SK-N-SH (cell line): ENCODE measurements around the gene LMBR1L. TPM values are rescaled to one million over a fixed set of nuclear protein-coding genes. Genes with fewer than 3 reads are reported as not detected.

ENCODE experiments used
- CTCF ChIA-PET: fragments of 300-600, 350-600 bp; formaldehyde crosslinking; extraction: SDS; loops from one replicate; lab custom pipeline; 2021; lab: Yijun Ruan, JAX
- POLR2A ChIA-PET: fragments of 350-600 bp; sonication (Branson Sonifier 250); formaldehyde crosslinking; extraction: SDS; loops from one replicate; lab custom pipeline; 2020; ENCODE audit warnings: antibody characterized with exemption, inconsistent platforms; lab: Yijun Ruan, JAX
- DNase-seq: peaks from one replicate; pipeline ENCODE4 v3.0.0; 2012
- H2AFZ ChIP-seq: fragments of 200-600 bp; sonication (generic); 2 replicates; pipeline ENCODE4 v1.8.1; 2016; ENCODE audit warnings: antibody characterized with exemption, mild to moderate bottlenecking, low read depth
- H3F3A ChIP-seq: fragments of 200-600 bp; sonication (generic); replicated peaks from 2 replicates; pipeline ENCODE3; 2016; ENCODE audit warnings: antibody characterized with exemption, mild to moderate bottlenecking; ENCODE audit not compliant: insufficient read depth
- H3K27ac ChIP-seq, 2 experiments: fragments of 200-500 bp in 1 of 2; fragments of 200-600 bp in 1 of 2; sonication (Bioruptor generic) in 1 of 2; sonication (generic), shearing (Covaris generic) in 1 of 2; 2 replicates each; pipeline versions ENCODE4 v1.5.1 to v1.6.1; 2014 to 2016; ENCODE audit warnings: low read depth in 2 of 2, inconsistent platforms in 1 of 2, low read length in 1 of 2, mild to moderate bottlenecking in 1 of 2, mixed read lengths in 1 of 2
- H3K27me3 ChIP-seq: fragments of 200-600 bp; sonication (generic), shearing (Covaris generic); 2 replicates; pipeline ENCODE4 v1.6.1; 2016; ENCODE audit warnings: mixed run types; ENCODE audit not compliant: insufficient read depth
- H3K36me3 ChIP-seq, 2 experiments: fragments of 200-500 bp in 1 of 2; fragments of 200-600 bp in 1 of 2; sonication (Bioruptor generic) in 1 of 2; sonication (generic) in 1 of 2; replicated peaks in 1 of 2; 2 replicates each; pipeline versions ENCODE3 to v1.5.1; 2014 to 2016; ENCODE audit warnings: low read length in 1 of 2, mild to moderate bottlenecking in 1 of 2; ENCODE audit not compliant: insufficient read depth in 2 of 2, control insufficient read depth in 1 of 2
- H3K4me1 ChIP-seq, 2 experiments: fragments of 200-500 bp in 1 of 2; fragments of 200-600 bp in 1 of 2; sonication (Bioruptor generic) in 1 of 2; sonication (generic), shearing (Covaris generic) in 1 of 2; 2 replicates each; pipeline versions ENCODE4 v1.5.1 to v1.6.1; 2014 to 2016; ENCODE audit warnings: low read depth in 1 of 2, low read length in 1 of 2, mixed run types in 1 of 2; ENCODE audit not compliant: insufficient read depth in 2 of 2, control insufficient read depth in 1 of 2
- H3K4me2 ChIP-seq: fragments of 200-600 bp; sonication (generic), shearing (Covaris generic); 2 replicates; pipeline ENCODE4 v1.6.1; 2017; ENCODE audit warnings: mixed run types
- H3K4me3 ChIP-seq, 2 experiments: fragments of 200-500 bp in 1 of 2; fragments of 200-600 bp in 1 of 2; sonication (Bioruptor generic) in 1 of 2; sonication (generic), shearing (Covaris generic) in 1 of 2; 2 replicates each; pipeline versions ENCODE4 v1.5.1 to v1.8.1; 2014 to 2016; ENCODE audit warnings: low read depth in 2 of 2, inconsistent platforms in 1 of 2, low read length in 1 of 2, mild to moderate bottlenecking in 1 of 2, mixed read lengths in 1 of 2, moderate library complexity in 1 of 2
- H3K79me2 ChIP-seq: fragments of 200-600 bp; sonication (generic); 2 replicates; pipeline ENCODE4 v1.8.1; 2017; ENCODE audit warnings: mild to moderate bottlenecking; ENCODE audit not compliant: insufficient read depth
- H3K9ac ChIP-seq: fragments of 200-600 bp; sonication (generic); 2 replicates; pipeline ENCODE4 v1.6.1; 2017; ENCODE audit warnings: mixed run types
- H3K9me2 ChIP-seq: fragments of 200-600 bp; sonication (generic); 2 replicates; pipeline ENCODE4 v1.6.1; 2017; ENCODE audit warnings: mixed run types
- H3K9me3 ChIP-seq: fragments of 200-600 bp; sonication (generic); 2 replicates; pipeline ENCODE4 v1.6.1; 2017; ENCODE audit warnings: mixed run types, mild to moderate bottlenecking, moderate library complexity
- H4K20me1 ChIP-seq: fragments of 200-600 bp; sonication (generic); 2 replicates; pipeline ENCODE4 v1.6.1; 2017; ENCODE audit warnings: mild to moderate bottlenecking, mixed run types; ENCODE audit not compliant: insufficient read depth
- ELF1 ChIP-seq: IDR thresholded peaks from 2 replicates; pipeline ENCODE4 v1.4.0; 2012
- EP300 ChIP-seq, 2 experiments: IDR thresholded peaks; 2 replicates each; pipeline versions ENCODE4 v1.4.0 to v1.6.1; 2012; ENCODE audit warnings: borderline replicate concordance in 1 of 2, low read depth in 1 of 2, low read length in 1 of 2
- FOXM1 ChIP-seq: IDR thresholded peaks from 2 replicates; pipeline ENCODE4 v1.4.0; 2012; ENCODE audit warnings: low read depth, mild to moderate bottlenecking
- GATA2 ChIP-seq: sonication (generic); formaldehyde crosslinking; IDR thresholded peaks from 2 replicates; pipeline ENCODE4 v1.5.0; 2020; ENCODE audit warnings: mild to moderate bottlenecking, missing genetic modification reagents
- JUND ChIP-seq: IDR thresholded peaks from 2 replicates; pipeline ENCODE4 v1.4.0; 2012
- MEF2A ChIP-seq: IDR thresholded peaks from 2 replicates; pipeline ENCODE4 v1.4.0; 2012; ENCODE audit warnings: low read depth, borderline replicate concordance
- NFIC ChIP-seq: IDR thresholded peaks from 2 replicates; pipeline ENCODE4 v1.4.0; 2012; ENCODE audit warnings: borderline replicate concordance
- NRF1 ChIP-seq: IDR thresholded peaks from 2 replicates; pipeline ENCODE4 v1.6.1; 2012; ENCODE audit warnings: low read depth, mild to moderate bottlenecking, low read length
- RCOR1 ChIP-seq: fragments of 150-350 bp; IDR thresholded peaks from 2 replicates; pipeline ENCODE4 v1.6.1; 2017; ENCODE audit warnings: antibody characterized with exemption, low read length
- RFX5 ChIP-seq: IDR thresholded peaks from 2 replicates; pipeline ENCODE4 v1.6.1; 2012; ENCODE audit warnings: mild to moderate bottlenecking, improper control_type of control experiment, low read length
- RXRA ChIP-seq: IDR thresholded peaks from 2 replicates; pipeline ENCODE4 v1.4.0; 2012; ENCODE audit warnings: low read depth, mild to moderate bottlenecking, borderline replicate concordance
- SMC3 ChIP-seq: IDR thresholded peaks from 2 replicates; pipeline ENCODE4 v1.6.1; 2012; ENCODE audit warnings: low read depth, low read length, improper control_type of control experiment
- TAF1 ChIP-seq: IDR thresholded peaks from 2 replicates; pipeline ENCODE4 v1.6.1; 2012; ENCODE audit warnings: low read depth, mild to moderate bottlenecking, low read length, moderate library complexity, borderline replicate concordance
- TCF12 ChIP-seq: IDR thresholded peaks from 2 replicates; pipeline ENCODE4 v1.4.0; 2012
- YY1 ChIP-seq: IDR thresholded peaks from 2 replicates; pipeline ENCODE4 v1.4.0; 2012; ENCODE audit warnings: low read depth, mild to moderate bottlenecking
- WGBS: methylation state at CpG from one replicate; pipeline ENCODE4 v1.1.6; 2017; ENCODE audit warnings: low lambda C conversion rate; 5-methylcytosine and 5-hydroxymethylcytosine counted together
- polyA plus RNA-seq, 3 experiments: library from polyadenylated mRNA; depleted of rRNA; stranded (reverse); fragments of >200 nt; gene quantifications; 2 replicates each; pipeline ENCODE4 v1.2.3, GENCODE V29; 2012
- TF ChIP-seq, protein P1 (sequence below): fragments of 150-350 bp; IDR thresholded peaks from 2 replicates; pipeline ENCODE4 v1.6.1; 2017; ENCODE audit warnings: antibody characterized with exemption, low read length, low read depth, borderline replicate concordance
- TF ChIP-seq, protein P2 (sequence below): fragments of 200-600 bp; sonication (generic); IDR thresholded peaks from 2 replicates; pipeline ENCODE4 v1.6.1; 2017; ENCODE audit warnings: antibody characterized with exemption, mild to moderate bottlenecking, moderate library complexity
- TF ChIP-seq, protein P3 (sequence below): IDR thresholded peaks from 2 replicates; pipeline ENCODE4 v1.6.1; 2012; ENCODE audit warnings: mild to moderate bottlenecking, low read depth, low read length, moderate library complexity

LMBR1L gene
- polyA plus RNA-seq, 1 of the 3 experiments (the other 2 are of a cell fraction) = 61.4 TPM

DNA sequence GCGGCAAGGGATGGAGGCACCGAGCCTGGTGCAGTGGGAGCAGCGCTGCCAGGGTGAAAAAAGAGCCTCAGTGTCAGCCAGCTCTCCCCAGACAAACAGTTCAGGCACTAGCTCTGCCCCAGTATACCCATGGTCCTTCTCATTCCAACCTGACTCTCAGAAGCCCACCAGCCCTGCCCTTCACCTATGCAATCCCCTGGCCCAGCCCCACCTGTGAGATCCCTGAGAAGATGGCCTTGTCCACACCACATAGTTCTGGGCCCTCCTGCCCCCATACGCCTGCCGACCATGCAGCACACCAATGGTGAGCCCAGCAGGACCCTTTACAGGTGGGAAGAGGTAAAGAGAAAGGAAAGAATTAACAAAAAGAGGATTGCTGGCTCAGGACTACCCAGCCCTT is 56.6 kb downstream of the LMBR1L start:
- WGBS = 93% methylated on average over 4 of the region's 5 CpGs
- H4K20me1 ChIP-seq = peaks cover 80% of the 10 kb centered on the region
- no peak overlapping the region for H2AFZ ChIP-seq
- peaks cover 24 to 35% of the 10 kb centered on the region in 2 experiments for H3K4me1 ChIP-seq
- CTCF ChIA-PET = interaction anchor here (1.0 to 8.1 kb wide), 4 partner anchors 9 to 66 kb away, joined by 3 to 49 read pairs (median 4); no protein-coding TSS in a partner anchor
- H3K9me2 ChIP-seq = no peaks in the 10 kb centered on the region
- H3K4me3 ChIP-seq = no peak overlapping the region
- H3K9ac ChIP-seq = no peak overlapping the region
- H3K27ac ChIP-seq = no peak overlapping the region
- no peak overlapping the region for H3K4me2 ChIP-seq
- H3K27me3 ChIP-seq = no peaks in the 10 kb centered on the region
- H3K36me3 ChIP-seq = peaks cover 25 to 59% of the 10 kb centered on the region in 2 experiments
- TF ChIP-seq NFIC = no peak
- no peak for TF ChIP-seq TAF1
- no peak for TF ChIP-seq RFX5
- TF ChIP-seq SMC3 = no peak
- TF ChIP-seq FOXM1 = no peak
- TF ChIP-seq, protein P1, sequence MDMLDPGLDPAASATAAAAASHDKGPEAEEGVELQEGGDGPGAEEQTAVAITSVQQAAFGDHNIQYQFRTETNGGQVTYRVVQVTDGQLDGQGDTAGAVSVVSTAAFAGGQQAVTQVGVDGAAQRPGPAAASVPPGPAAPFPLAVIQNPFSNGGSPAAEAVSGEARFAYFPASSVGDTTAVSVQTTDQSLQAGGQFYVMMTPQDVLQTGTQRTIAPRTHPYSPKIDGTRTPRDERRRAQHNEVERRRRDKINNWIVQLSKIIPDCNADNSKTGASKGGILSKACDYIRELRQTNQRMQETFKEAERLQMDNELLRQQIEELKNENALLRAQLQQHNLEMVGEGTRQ = no peak
- TF ChIP-seq GATA2 = no peak
- no peak for TF ChIP-seq TCF12
- no peak for TF ChIP-seq YY1
- TF ChIP-seq JUND = no peak
- no peak for TF ChIP-seq NRF1
- no peak for TF ChIP-seq EP300 (IDR thresholded peaks at IDR 0.05; ENCODE audit: borderline replicate concordance in 1 of 2, low read depth in 1 of 2, low read length in 1 of 2)
- TF ChIP-seq, protein P2, sequence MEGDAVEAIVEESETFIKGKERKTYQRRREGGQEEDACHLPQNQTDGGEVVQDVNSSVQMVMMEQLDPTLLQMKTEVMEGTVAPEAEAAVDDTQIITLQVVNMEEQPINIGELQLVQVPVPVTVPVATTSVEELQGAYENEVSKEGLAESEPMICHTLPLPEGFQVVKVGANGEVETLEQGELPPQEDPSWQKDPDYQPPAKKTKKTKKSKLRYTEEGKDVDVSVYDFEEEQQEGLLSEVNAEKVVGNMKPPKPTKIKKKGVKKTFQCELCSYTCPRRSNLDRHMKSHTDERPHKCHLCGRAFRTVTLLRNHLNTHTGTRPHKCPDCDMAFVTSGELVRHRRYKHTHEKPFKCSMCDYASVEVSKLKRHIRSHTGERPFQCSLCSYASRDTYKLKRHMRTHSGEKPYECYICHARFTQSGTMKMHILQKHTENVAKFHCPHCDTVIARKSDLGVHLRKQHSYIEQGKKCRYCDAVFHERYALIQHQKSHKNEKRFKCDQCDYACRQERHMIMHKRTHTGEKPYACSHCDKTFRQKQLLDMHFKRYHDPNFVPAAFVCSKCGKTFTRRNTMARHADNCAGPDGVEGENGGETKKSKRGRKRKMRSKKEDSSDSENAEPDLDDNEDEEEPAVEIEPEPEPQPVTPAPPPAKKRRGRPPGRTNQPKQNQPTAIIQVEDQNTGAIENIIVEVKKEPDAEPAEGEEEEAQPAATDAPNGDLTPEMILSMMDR = no peak
- no peak for TF ChIP-seq ELF1
- POLR2A ChIA-PET = no interaction called here
- peaks cover 13% of the 10 kb centered on the region for H3F3A ChIP-seq
- H3K79me2 ChIP-seq = peaks cover 65% of the 10 kb centered on the region
- H3K9me3 ChIP-seq = no peaks in the 10 kb centered on the region
- no peak for DNase-seq

DNA sequence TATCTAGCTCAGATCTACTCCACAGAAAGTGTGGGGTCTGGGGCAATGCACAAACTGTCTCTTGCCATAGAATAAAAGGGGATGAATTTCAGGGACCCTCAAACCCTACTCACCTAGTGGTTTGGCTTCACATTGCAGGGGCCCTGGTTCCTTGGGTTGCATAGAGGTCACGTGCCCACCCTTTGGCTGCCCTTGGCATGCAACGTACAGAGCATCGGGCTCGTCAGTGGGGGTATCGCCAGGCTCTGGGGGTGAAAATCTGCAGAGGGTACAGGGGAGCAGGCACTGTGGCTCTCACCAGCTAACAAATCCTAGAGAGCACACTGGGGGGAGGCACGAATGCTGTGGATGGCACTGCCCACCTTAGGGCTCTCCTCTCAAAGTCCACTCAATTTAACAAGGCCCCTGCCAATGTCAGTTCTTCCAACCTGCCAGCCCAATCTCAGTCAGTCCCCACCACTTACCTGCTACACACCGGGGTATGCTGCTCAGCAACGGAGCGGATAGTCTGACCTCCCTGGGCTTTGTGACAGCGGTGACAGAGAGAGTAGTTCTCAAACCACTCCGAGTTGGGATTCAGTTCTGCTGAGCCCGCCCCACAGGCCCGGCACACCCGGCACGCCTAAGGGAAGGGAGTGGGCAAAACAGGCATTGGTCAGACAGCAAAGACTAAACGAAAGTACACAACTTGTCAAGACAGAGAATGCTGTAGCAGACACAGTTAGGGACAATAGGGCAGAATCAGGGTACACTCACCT is 58.0 kb downstream of the LMBR1L start:
- no peaks in the 10 kb centered on the region for H3K9me3 ChIP-seq
- no peaks in the 10 kb centered on the region for H3K9me2 ChIP-seq
- CTCF ChIA-PET = interaction anchor here (8.1 kb wide), 1 partner anchor 8 kb away, joined by 49 read pairs; no protein-coding TSS in a partner anchor
- no peak overlapping the region for H3K27ac ChIP-seq
- H3K36me3 ChIP-seq = peaks cover 40 to 74% of the 10 kb centered on the region in 2 experiments
- WGBS = 91% methylated on average over 16 of the region's 16 CpGs
- no peaks in the 10 kb centered on the region for H3K27me3 ChIP-seq
- H3K4me3 ChIP-seq = no peak overlapping the region
- H3F3A ChIP-seq = peaks cover 13% of the 10 kb centered on the region
- H3K9ac ChIP-seq = no peak overlapping the region
- H2AFZ ChIP-seq = no peak overlapping the region
- H3K79me2 ChIP-seq = peaks cover 56% of the 10 kb centered on the region
- H3K4me1 ChIP-seq = peaks cover 21 to 24% of the 10 kb centered on the region in 2 experiments
- TF ChIP-seq RCOR1 (no peak), SMC3 (no peak), MEF2A (no peak), RFX5 (no peak), RXRA (no peak), NFIC (no peak)
- TF ChIP-seq, protein P3, sequence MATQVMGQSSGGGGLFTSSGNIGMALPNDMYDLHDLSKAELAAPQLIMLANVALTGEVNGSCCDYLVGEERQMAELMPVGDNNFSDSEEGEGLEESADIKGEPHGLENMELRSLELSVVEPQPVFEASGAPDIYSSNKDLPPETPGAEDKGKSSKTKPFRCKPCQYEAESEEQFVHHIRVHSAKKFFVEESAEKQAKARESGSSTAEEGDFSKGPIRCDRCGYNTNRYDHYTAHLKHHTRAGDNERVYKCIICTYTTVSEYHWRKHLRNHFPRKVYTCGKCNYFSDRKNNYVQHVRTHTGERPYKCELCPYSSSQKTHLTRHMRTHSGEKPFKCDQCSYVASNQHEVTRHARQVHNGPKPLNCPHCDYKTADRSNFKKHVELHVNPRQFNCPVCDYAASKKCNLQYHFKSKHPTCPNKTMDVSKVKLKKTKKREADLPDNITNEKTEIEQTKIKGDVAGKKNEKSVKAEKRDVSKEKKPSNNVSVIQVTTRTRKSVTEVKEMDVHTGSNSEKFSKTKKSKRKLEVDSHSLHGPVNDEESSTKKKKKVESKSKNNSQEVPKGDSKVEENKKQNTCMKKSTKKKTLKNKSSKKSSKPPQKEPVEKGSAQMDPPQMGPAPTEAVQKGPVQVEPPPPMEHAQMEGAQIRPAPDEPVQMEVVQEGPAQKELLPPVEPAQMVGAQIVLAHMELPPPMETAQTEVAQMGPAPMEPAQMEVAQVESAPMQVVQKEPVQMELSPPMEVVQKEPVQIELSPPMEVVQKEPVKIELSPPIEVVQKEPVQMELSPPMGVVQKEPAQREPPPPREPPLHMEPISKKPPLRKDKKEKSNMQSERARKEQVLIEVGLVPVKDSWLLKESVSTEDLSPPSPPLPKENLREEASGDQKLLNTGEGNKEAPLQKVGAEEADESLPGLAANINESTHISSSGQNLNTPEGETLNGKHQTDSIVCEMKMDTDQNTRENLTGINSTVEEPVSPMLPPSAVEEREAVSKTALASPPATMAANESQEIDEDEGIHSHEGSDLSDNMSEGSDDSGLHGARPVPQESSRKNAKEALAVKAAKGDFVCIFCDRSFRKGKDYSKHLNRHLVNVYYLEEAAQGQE = no peak
- peaks cover 68% of the 10 kb centered on the region for H4K20me1 ChIP-seq
- no peak for DNase-seq
- POLR2A ChIA-PET = no interaction called here
- no peak overlapping the region for H3K4me2 ChIP-seq
